LNCAP (cell line): ENCODE data around the gene COL13A1.

ENCODE experiments used
- TF ChIP-seq, protein P1 (sequence below): fragments of 450-650 bp; IDR thresholded peaks from 2 replicates; pipeline ENCODE4 v1.5.1; 2017; ENCODE audit warnings: mild to moderate bottlenecking

Gene COL13A1

DNA sequence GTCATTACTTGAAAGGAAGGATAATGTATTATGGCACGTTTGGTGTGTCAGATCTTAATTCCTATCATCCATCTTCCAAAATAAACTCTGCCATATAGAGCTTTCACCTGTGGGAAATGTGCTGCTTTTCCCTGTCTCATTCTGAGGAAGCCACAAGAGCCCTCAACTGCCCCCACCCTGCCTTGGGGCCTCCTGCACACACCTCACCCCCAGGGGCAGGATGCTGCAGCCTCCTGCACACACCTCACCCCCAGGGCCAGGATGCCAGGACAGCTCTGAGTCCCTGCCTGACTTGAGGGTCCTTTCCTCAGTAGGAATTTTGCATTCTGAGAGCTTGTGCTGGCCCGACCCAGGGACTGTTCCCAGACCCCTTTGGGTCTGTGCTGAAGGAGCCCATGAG, 67.1 kb downstream of the COL13A1 start:
- TF ChIP-seq, protein P1, sequence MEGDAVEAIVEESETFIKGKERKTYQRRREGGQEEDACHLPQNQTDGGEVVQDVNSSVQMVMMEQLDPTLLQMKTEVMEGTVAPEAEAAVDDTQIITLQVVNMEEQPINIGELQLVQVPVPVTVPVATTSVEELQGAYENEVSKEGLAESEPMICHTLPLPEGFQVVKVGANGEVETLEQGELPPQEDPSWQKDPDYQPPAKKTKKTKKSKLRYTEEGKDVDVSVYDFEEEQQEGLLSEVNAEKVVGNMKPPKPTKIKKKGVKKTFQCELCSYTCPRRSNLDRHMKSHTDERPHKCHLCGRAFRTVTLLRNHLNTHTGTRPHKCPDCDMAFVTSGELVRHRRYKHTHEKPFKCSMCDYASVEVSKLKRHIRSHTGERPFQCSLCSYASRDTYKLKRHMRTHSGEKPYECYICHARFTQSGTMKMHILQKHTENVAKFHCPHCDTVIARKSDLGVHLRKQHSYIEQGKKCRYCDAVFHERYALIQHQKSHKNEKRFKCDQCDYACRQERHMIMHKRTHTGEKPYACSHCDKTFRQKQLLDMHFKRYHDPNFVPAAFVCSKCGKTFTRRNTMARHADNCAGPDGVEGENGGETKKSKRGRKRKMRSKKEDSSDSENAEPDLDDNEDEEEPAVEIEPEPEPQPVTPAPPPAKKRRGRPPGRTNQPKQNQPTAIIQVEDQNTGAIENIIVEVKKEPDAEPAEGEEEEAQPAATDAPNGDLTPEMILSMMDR: no peak

DNA sequence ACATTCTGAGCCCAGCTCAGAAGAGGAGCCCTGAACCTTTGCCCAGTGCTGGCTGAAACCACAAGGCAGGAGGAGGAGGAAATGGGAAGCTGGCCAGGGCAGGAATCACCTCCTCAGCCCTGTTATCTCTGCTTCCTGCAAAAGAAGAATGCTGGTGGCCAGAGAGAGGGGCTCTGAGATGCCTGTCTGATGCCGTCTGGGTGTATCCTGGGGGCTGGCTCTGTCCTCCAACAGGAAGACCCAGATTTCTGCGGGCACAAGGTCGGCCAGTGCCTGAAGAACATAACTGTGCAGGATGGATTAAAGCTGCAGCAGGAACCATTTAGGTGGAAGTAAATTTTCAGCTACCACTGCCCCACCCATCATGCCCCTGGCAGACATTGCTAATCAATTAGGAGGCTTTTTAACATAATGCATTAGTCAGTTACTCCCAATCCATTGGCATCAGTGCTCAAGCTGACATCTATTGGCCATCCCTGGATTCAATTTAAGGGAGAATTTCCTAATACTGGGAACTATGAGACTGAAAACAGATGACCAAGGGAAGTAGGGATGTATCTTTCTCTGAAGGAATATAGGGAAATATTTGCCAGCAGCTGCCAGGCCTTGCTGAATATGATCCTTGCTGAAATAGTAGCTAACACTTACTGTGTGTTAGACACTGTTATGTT, 67.7 kb downstream of the COL13A1 start:
- TF ChIP-seq, protein P1: no peak

DNA sequence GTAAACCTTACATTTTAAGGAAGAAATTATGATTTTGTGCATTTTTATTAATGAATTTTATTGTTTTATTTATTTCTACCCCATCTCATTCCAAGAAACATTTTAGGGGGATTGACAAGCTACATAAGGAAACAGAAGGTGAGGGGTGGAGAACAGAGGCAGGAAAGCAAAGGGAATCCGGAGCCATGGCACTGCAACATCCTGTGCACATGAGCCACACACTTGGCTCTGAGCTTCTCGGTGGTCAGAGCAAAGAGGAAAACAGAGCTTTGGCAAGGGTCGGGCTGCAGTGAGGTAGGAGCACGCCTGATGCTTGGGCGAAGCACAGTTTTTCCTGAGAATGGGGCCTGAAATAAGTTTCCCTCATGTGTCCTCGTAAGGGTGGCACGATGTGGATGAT, 68.9 kb downstream of the COL13A1 start:
- TF ChIP-seq, protein P1: no peak

DNA sequence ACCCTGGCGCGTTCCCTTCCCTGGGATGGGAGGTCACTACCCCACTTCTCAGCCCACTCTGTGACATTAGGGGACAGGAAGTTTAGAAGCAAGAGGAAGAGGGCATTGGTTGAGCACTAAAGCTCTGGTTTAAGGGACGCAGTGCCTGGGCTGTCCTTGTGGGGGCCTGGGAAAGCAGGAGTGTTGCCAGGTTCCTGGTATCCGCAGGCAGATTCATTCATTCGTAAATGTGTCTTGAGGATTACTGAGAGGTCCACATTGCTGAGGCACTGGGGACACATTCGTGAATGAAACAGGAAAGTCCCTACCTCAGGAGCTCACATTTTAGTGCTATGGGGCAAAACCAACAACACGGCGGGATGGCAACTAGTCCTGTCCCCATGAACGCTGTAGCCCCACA, 69.4 kb downstream of the COL13A1 start:
- TF ChIP-seq, protein P1: no peak

DNA sequence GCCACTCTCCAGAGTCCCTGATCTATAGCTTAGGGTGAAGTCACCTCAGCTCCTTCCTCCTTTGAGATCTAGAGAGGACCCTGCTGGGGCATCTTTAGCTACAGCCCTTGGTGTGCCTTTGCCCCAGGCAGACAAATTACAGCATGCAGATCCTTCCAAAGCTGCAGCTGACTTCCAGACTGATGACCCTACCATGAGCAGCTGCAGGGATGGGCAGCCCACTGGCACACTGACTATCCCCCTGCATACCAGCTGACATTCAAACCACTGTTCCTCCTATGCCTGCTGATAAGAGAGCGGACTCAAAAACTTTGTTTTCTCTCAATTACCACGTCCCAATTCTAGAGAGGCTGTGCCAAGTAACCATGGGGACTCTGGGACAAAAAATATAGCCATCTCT, 70.6 kb downstream of the COL13A1 start:
- TF ChIP-seq, protein P1: no peak

DNA sequence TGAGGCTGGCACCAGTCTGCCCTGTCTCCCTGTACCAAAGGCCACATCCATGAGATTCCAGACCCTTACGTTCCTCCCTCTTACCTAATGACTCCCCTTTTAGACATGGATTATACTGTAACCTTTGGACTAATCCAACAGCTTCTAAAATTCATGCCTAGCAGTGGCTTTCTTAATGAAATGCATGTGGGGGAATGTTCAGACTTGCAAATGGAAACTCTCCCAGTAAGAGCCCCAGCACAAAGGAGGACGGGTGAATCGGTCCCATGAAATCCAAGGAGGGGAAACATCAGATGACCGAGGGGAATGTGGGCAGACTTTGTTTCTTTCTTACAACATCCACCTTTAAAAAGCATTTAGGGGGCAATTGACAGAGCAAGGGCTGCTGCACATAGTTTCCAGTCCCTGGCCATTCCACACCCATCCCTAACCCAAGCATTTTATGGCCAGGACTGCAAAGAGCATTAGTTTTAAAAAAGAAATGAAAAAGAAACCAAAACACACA, 71.5 kb downstream of the COL13A1 start:
- TF ChIP-seq, protein P1: no peak

DNA sequence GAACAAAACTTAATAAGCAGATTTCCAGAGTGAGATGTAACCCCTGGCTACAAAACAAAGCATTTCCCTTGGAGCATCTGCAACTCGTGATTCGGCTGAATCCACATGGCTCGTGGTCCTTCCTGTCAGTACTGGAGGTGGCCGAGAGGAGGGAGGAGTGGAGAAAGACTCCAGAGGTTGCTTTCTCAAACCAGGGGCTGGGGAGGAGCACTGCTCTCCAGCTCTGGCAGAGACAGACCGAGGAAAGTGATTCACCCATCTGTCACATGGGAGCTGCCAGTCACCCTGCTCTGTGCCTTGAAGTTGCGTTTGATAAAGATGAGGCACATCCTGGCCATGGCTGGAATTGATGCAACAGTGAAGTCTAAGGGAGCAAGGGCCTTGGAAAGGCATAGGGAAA, 72.7 kb downstream of the COL13A1 start:
- TF ChIP-seq, protein P1: no peak

DNA sequence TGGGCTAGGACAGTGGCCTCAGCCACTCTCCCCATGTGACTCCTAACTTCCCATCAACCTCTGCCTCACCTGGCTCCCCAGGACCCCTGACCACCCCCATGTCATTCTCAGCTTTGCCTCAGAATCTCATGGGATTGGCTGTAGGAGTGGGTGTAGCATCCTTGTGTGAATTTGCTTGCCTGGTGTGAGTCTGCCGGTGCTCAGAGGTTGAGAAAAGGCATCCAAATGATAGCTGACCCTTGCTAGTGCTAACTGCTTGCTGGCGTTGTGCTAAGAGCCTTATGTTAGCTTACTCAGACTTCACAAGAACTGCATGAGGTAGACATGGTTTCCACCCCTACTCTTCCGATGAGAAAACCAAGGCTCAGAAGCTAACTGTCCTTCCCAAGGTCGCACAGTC, 74.2 kb downstream of the COL13A1 start:
- TF ChIP-seq, protein P1: no peak
